Panc1 (cell line): ENCODE results near the gene DSCAML1. TPM values are rescaled to one million over a fixed set of nuclear protein-coding genes. Genes with fewer than 3 reads are reported as not detected.

Experiments used
- ATAC-seq: fragments of 200-7000 bp; cut with Tn5 transposase; 2 replicates; pipeline ENCODE4 v1.9.1; 2020; ENCODE audit warnings: mild to moderate bottlenecking, moderate library complexity
- BruUV-seq: library from RNA; stranded (reverse); fragments of 400-500 nt; replicated peaks from 2 replicates; lab custom pipeline; 2021; lab: Mats Ljungman, UMichigan
- CTCF ChIA-PET: fragments of 300-600 bp; sonication (Branson Sonifier 250); formaldehyde crosslinking; loops from one replicate; lab custom pipeline; 2022; ENCODE audit warnings: antibody characterized with exemption; lab: Charles Lee
- POLR2A ChIA-PET: fragments of 300-600 bp; sonication (Branson Sonifier 250); formaldehyde crosslinking; loops from one replicate; lab custom pipeline; 2022; ENCODE audit warnings: antibody characterized with exemption; lab: Charles Lee
- DNase-seq: peaks from one replicate; pipeline ENCODE4 v3.0.0-alpha.2; 2010; ENCODE audit warnings: low read depth, low spot score
- H3K27ac ChIP-seq: 2 replicates; pipeline ENCODE4 v1.5.1; 2011; ENCODE audit warnings: mild to moderate bottlenecking, low read length, inconsistent platforms
- H3K27me3 ChIP-seq: fragments of 200-500 bp; sonication (Bioruptor generic); 2 replicates; pipeline ENCODE4 v1.6.0; 2014; ENCODE audit warnings: low read length, inconsistent platforms; ENCODE audit not compliant: control insufficient read depth, insufficient read depth
- H3K36me3 ChIP-seq: fragments of 200-500 bp; sonication (Bioruptor generic); 2 replicates; pipeline ENCODE4 v1.5.1; 2014; ENCODE audit warnings: inconsistent platforms, mild to moderate bottlenecking, low read length, moderate library complexity; ENCODE audit not compliant: control insufficient read depth, insufficient read depth
- H3K4me1 ChIP-seq: 2 replicates; pipeline ENCODE4 v1.5.1; 2011; ENCODE audit warnings: inconsistent platforms, mild to moderate bottlenecking, low read length, moderate library complexity; ENCODE audit not compliant: control insufficient read depth, insufficient read depth
- H3K4me3 ChIP-seq, 2 experiments: 2 replicates each; pipeline ENCODE4 v1.5.1; 2011 to 2012; ENCODE audit warnings: low read depth in 2 of 2, low read length in 2 of 2, mild to moderate bottlenecking in 2 of 2, inconsistent platforms in 1 of 2, moderate library complexity in 1 of 2
- H3K9me3 ChIP-seq: fragments of 200-500 bp; sonication (Bioruptor generic); 2 replicates; pipeline ENCODE4 v1.5.1; 2014; ENCODE audit warnings: low read depth, mild to moderate bottlenecking, inconsistent platforms, low read length, moderate library complexity; ENCODE audit not compliant: control insufficient read depth, insufficient read depth
- POLR2AphosphoS5 ChIP-seq: IDR thresholded peaks from 2 replicates; pipeline ENCODE4 v1.6.1; 2012; ENCODE audit warnings: mild to moderate bottlenecking, low read depth, low read length, moderate library complexity
- SIN3A ChIP-seq: IDR thresholded peaks from 2 replicates; pipeline ENCODE4 v1.6.1; 2012; ENCODE audit warnings: low read depth, mild to moderate bottlenecking, low read length, moderate library complexity, borderline replicate concordance; ENCODE audit not compliant: insufficient read depth
- TCF7L2 ChIP-seq: IDR thresholded peaks from 2 replicates; pipeline ENCODE4 v1.6.1; 2011; ENCODE audit warnings: mild to moderate bottlenecking, low read depth, low read length, inconsistent platforms
- in situ Hi-C: cut with HindIII; loops from 2 replicates; pipeline ENCODE4 v1.10.0; 2016; ENCODE audit warnings: low sequenced_read_pairs, low pct_unique_long_range_greater_than_20kb
- intact Hi-C: fragments of 100-400 bp; cut with micrococcal nuclease; formaldehyde crosslinking; loops from one replicate; pipeline ENCODE4 v1.10.0; 2022; ENCODE audit not compliant: unreplicated experiment
- total RNA-seq: library from RNA; stranded (reverse); gene quantifications from one replicate; pipeline ENCODE4 v1.2.1, GENCODE V29; 2021; ENCODE audit not compliant: unreplicated experiment
- TF ChIP-seq, protein P1 (sequence below): fragments of 450-650 bp; IDR thresholded peaks from 2 replicates; pipeline ENCODE4 v1.5.1; 2017; ENCODE audit warnings: mild to moderate bottlenecking
- TF ChIP-seq, protein P2 (sequence below), 2 experiments: IDR thresholded peaks; 2 replicates each; pipeline ENCODE4 v1.6.1; 2011 to 2012; ENCODE audit warnings: low read depth in 2 of 2, control low read depth in 1 of 2, low read length in 1 of 2, mild to moderate bottlenecking in 1 of 2, moderate library complexity in 1 of 2; ENCODE audit not compliant: insufficient read depth in 1 of 2

DSCAML1 gene
- total RNA-seq, 1 experiment from 2014 or later = 1.6 TPM

GRCh38 chr11:117663414-117663813 lies 133.6 kb downstream of the DSCAML1 start:
- POLR2A ChIA-PET = no interaction called here
- in situ Hi-C loops = no loop called here
- no peaks in the 10 kb centered on the region for H3K27me3 ChIP-seq

DNA sequence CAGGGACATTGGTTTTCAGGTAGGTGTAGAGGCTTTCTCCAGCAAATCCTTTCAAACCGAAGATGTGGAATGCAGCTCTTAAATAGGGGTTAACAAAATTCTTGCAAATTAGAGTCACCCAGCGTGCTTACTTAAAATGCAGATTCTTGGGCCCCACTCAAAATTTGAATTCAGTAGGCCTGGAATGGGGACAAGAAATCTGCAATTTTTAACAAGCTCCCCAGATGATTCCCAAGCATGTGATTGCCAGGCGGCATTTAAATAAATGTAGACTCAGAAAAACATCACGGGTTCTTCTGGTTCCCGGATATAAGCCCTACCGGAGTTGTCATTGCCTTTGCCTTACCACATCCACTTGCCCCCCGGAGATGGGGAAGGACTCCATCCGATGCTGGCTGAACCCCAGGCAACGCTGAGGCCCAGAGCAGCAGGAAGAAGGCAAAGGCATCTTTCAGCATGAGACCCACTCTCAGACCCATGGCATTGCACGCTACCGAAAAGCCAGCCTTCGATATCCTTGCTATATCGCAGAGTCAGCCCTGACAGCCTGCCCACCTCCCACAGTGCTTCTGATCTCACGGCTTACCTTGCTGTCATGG lies 134.2 kb downstream of the DSCAML1 start:
- no peaks in the 10 kb centered on the region for H3K4me1 ChIP-seq
- no TSS peak for BruUV-seq
- intact Hi-C loops (no loop called here), in situ Hi-C loops (no loop called here)
- DNase-seq = no peak
- H3K36me3 ChIP-seq = no peaks in the 10 kb centered on the region
- ChIA-PET POLR2A (no interaction called here), CTCF (no interaction called here)
- TF ChIP-seq, protein P1, sequence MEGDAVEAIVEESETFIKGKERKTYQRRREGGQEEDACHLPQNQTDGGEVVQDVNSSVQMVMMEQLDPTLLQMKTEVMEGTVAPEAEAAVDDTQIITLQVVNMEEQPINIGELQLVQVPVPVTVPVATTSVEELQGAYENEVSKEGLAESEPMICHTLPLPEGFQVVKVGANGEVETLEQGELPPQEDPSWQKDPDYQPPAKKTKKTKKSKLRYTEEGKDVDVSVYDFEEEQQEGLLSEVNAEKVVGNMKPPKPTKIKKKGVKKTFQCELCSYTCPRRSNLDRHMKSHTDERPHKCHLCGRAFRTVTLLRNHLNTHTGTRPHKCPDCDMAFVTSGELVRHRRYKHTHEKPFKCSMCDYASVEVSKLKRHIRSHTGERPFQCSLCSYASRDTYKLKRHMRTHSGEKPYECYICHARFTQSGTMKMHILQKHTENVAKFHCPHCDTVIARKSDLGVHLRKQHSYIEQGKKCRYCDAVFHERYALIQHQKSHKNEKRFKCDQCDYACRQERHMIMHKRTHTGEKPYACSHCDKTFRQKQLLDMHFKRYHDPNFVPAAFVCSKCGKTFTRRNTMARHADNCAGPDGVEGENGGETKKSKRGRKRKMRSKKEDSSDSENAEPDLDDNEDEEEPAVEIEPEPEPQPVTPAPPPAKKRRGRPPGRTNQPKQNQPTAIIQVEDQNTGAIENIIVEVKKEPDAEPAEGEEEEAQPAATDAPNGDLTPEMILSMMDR = no peak
- no peak for TF ChIP-seq POLR2AphosphoS5
- TF ChIP-seq, protein P2, sequence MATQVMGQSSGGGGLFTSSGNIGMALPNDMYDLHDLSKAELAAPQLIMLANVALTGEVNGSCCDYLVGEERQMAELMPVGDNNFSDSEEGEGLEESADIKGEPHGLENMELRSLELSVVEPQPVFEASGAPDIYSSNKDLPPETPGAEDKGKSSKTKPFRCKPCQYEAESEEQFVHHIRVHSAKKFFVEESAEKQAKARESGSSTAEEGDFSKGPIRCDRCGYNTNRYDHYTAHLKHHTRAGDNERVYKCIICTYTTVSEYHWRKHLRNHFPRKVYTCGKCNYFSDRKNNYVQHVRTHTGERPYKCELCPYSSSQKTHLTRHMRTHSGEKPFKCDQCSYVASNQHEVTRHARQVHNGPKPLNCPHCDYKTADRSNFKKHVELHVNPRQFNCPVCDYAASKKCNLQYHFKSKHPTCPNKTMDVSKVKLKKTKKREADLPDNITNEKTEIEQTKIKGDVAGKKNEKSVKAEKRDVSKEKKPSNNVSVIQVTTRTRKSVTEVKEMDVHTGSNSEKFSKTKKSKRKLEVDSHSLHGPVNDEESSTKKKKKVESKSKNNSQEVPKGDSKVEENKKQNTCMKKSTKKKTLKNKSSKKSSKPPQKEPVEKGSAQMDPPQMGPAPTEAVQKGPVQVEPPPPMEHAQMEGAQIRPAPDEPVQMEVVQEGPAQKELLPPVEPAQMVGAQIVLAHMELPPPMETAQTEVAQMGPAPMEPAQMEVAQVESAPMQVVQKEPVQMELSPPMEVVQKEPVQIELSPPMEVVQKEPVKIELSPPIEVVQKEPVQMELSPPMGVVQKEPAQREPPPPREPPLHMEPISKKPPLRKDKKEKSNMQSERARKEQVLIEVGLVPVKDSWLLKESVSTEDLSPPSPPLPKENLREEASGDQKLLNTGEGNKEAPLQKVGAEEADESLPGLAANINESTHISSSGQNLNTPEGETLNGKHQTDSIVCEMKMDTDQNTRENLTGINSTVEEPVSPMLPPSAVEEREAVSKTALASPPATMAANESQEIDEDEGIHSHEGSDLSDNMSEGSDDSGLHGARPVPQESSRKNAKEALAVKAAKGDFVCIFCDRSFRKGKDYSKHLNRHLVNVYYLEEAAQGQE (IDR thresholded peaks at IDR 0.05; ENCODE audit: insufficient read depth in 1 of 2, low read depth in 2 of 2, low read length in 1 of 2) = no peak
- no peak for TF ChIP-seq SIN3A
- no peak for TF ChIP-seq TCF7L2
- H3K27ac ChIP-seq = no peak overlapping the region
- no peaks in the 10 kb centered on the region for H3K9me3 ChIP-seq
- no peaks in the 10 kb centered on the region for H3K27me3 ChIP-seq
- no peak for ATAC-seq
- H3K4me3 ChIP-seq = no peak overlapping the region

More at GRCh38 chr11:117663414-117663813, 133.6 kb downstream of the DSCAML1 start:
- intact Hi-C loops = no loop called here
- Histone ChIP-seq H3K4me3 (no peak overlapping the region), H3K9me3 (no peaks in the 10 kb centered on the region), H3K27ac (no peak overlapping the region), H3K36me3 (no peaks in the 10 kb centered on the region), H3K4me1 (no peaks in the 10 kb centered on the region)
- BruUV-seq = no TSS peak
- DNase-seq (no peak), ATAC-seq (no peak)
- TF ChIP-seq, protein P2 (IDR thresholded peaks at IDR 0.05; ENCODE audit: insufficient read depth in 1 of 2, low read depth in 2 of 2, low read length in 1 of 2) = no peak
- TF ChIP-seq POLR2AphosphoS5 (no peak), TCF7L2 (no peak), SIN3A (no peak)
- TF ChIP-seq, protein P1 = no peak
- CTCF ChIA-PET = no interaction called here
